Mesodermal cell (in vitro differentiated cells): ENCODE results near the gene DNAJC4. TPM values are rescaled to one million over a fixed set of nuclear protein-coding genes. Genes with fewer than 3 reads are reported as not detected.
A peak's percentile ranks its signal among the peaks of the same experiment; 100 is the strongest.

Experiments used
- H3K27ac ChIP-seq: 2 replicates; pipeline ENCODE4 v1.7.0; 2013; ENCODE audit warnings: mild to moderate bottlenecking, low read depth, low read length, moderate library complexity; ENCODE audit not compliant: severe bottlenecking
- H3K36me3 ChIP-seq: 2 replicates; pipeline ENCODE4 v1.7.1; 2013; ENCODE audit warnings: mild to moderate bottlenecking, low read length, moderate library complexity; ENCODE audit not compliant: control insufficient read depth, insufficient read depth
- H3K4me1 ChIP-seq: one replicate; pipeline ENCODE4 v1.7.1; 2013; ENCODE audit warnings: mild to moderate bottlenecking, low read length; ENCODE audit not compliant: insufficient read depth, control insufficient read depth, poor library complexity, severe bottlenecking
- H3K4me3 ChIP-seq: 2 replicates; pipeline ENCODE4 v1.7.0; 2013; ENCODE audit warnings: low read length, control low read depth, mild to moderate bottlenecking; ENCODE audit not compliant: insufficient read depth, poor library complexity, severe bottlenecking; ENCODE audit errors: extremely low read depth
- H3K9me3 ChIP-seq: 2 replicates; pipeline ENCODE4 v1.7.1; 2013; ENCODE audit warnings: mild to moderate bottlenecking, low read length, moderate library complexity; ENCODE audit not compliant: control insufficient read depth
- WGBS, 2 experiments: methylation state at CpG; one replicate each; pipeline ENCODE4 v1.1.5; 2013; ENCODE audit warnings: missing lambda C conversion rate in 2 of 2; ENCODE audit not compliant: insufficient coverage in 2 of 2; 5-methylcytosine and 5-hydroxymethylcytosine counted together
- polyA plus RNA-seq, 2 experiments: library from polyadenylated mRNA; stranded (reverse); fragments of 50-300 nt; gene quantifications; one replicate each; pipeline ENCODE4 v1.2.3, GENCODE V29; 2013

Gene DNAJC4, protein sequence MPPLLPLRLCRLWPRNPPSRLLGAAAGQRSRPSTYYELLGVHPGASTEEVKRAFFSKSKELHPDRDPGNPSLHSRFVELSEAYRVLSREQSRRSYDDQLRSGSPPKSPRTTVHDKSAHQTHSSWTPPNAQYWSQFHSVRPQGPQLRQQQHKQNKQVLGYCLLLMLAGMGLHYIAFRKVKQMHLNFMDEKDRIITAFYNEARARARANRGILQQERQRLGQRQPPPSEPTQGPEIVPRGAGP
- 42.5 TPM for polyA plus RNA-seq (2013, experiment 1 of 2)
- polyA plus RNA-seq (2013, experiment 2 of 2), result 47.7 TPM

DNA sequence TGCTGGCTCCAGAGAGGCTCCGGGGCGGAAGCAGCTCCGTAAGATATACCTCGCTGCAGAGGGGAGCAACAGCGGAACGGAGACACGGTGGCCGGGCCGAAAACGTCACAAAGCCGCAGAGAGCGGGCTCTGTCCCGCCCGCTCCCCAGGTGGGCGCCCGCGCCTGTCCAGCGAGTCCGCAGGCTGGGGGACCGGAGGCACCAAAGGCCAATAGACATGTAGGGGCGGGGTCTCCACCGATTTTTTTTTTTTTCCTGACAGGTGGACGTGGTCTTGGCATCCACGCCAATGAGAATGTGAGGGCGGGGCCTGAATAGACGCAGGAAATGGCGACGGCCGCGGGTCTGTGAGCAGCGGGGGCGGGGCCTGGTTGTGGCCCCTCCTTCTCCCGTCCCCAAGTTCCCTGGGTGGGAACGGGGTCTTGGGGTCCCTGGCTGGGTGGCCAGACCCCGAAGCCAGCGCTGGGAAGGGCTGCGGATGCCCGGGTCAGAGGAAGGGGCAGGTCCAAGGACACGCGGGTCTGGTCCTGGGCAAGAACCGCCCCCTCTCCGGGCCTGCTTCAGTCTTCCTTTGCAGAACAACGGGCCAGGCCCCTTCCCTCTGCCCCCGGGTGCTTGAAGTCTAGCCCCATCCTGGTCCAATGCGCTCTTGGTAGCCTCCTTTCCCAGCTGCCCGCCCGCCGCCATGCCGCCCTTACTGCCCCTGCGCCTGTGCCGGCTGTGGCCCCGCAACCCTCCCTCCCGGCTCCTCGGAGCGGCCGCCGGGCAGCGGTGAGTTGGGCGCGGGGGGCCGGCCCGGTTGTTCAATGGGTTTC lies at the start of gene DNAJC4:
Gene DNAJC4 (plus strand): TSS at position 378 of the 814 bp plus-strand sequence. CDS start 307 bp downstream, at position 685.
- Histone ChIP-seq H3K4me1 (peaks cover 7% of the 10 kb centered on the region), H3K4me3 (peak within 1 kb of the TSS; percentile 54), H3K9me3 (no peaks in the 10 kb centered on the region), H3K27ac (peak within 1 kb of the TSS; percentile 17), H3K36me3 (peaks cover 2% of the 10 kb centered on the region)
- 1% methylated on average over 60 to 61 of the region's 62 CpGs for WGBS, 2 experiments

DNA sequence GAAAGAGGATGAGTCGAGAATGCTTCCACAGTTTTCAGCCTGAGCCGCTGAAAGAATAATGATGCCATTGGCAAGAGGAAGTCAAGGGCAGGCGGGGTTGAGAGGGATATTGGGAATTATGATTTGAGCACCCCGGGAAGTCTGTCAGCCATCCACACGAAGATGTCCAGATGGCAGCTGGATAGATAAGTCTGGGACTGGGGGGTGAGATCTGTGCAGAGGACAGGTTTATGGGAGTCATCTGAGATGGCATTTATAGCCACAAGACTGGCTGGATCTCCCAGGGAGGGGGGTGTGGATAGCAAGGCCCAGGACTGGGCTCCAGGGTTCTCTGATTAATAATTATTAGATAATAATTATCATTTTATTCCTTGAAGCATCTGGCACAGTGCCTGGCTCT lies 49.5 kb upstream of the DNAJC4 start:
- Histone ChIP-seq H3K9me3 (no peaks in the 10 kb centered on the region), H3K4me1 (peaks cover 19% of the 10 kb centered on the region), H3K27ac (no peak overlapping the region), H3K36me3 (peaks cover 2% of the 10 kb centered on the region), H3K4me3 (no peak overlapping the region)
- WGBS, 2 experiments, result 93 to 96% methylated on average over 4 to 5 of the region's 5 CpGs

DNA sequence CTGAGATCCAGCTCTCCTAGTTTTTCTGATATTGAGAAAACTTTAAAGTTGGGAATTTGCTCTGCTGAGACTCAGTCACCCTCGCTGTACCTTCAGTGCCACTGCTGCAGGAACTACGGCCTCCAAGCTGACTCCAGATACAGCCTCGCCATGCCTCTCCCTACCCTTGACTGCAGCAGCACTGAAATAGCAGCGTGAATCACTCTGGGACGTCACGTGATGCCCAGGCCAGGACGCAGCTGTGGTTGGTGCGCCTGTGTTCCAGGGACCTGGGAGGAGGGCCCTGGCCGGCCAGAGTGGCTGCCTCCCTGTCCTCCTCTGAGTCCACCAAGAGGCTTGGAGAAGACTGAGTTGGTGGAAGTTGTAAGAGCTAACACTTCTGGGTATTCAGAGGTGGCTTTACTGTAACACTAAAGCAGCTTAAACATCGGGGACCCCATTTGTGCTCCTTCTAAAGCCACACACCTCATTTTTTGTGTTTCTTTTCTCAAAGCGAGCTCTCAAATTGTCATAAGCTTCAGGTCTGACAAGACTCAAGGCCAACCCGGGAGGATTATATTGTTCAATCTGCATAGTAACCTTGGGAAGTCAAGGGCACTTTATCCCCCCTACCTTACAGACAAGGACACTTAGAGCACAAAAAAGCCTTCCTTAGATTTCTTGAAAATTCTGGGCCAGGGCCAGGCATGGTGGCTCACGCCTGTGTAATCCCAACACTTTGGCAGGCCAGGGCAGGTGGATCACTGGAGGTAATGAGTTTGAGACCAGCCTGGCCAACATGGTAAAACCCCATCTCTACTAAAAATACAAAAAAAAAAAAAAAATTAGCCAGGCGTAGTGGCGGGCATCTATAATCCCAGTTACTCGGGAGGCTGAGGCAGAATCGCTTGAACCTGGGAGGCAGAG lies 48.6 kb upstream of the DNAJC4 start:
- Histone ChIP-seq H3K4me1 (peaks cover 19% of the 10 kb centered on the region), H3K4me3 (no peak overlapping the region), H3K9me3 (no peaks in the 10 kb centered on the region), H3K27ac (peak overlapping the region; percentile 64), H3K36me3 (peaks cover 2% of the 10 kb centered on the region)
- WGBS, 2 experiments, result 30 to 35% methylated on average over 9 to 11 of the region's 17 CpGs

DNA sequence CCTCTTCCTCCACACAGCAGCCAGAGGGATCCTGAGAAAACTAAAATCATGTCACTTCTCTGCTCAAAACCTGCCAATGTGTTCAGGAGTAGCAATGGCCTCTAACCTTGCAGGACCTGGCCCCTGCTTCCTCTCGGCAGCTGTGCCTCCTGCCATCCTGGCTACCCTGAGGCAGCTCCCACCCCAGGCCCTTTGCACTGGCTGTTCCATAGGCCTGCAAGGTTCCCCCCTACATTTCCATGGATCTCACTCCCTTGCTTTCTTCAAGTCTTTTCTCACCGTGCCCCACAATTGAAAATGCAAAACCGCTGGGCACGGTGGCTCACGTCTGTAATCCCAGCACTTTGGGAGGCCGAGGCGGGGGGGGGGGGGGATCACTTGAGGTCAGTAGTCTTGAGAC lies 46.5 kb upstream of the DNAJC4 start:
- WGBS, 2 experiments, result 81 to 83% methylated on average over 1 to 2 of the region's 7 CpGs
- Histone ChIP-seq H3K4me3 (no peak overlapping the region), H3K4me1 (peaks cover 19% of the 10 kb centered on the region), H3K27ac (no peak overlapping the region), H3K9me3 (no peaks in the 10 kb centered on the region), H3K36me3 (peaks cover 13% of the 10 kb centered on the region)

DNA sequence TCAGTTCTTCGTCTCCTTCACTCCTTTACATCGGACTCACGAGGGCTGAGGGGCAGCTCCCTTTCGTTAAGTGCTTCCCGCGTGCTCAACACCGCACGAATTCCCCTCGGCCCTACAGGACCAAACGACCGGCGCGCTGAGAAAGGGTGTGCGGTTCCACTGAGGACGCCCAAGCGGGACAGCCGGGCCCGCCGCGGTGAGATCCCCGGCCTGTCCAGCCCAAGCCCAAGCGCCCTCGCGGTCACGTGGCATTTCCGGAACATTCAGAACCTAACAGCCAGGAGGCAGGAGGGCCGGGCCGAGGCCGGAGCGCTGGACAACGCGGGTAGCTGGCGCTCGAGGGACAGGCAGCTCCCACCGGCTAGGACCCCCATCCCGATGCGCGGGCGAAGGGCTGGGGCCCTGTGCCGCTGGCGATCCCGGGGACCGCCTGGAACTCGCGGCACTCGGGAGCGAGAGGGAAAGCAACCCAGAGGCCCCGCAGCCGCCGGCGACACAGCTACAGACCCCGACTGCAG lies 45.1 kb upstream of the DNAJC4 start:
- peak overlapping the region; percentile 95 for H3K27ac ChIP-seq
- H3K9me3 ChIP-seq, result no peaks in the 10 kb centered on the region
- H3K4me3 ChIP-seq, result peak overlapping the region; percentile 64
- H3K36me3 ChIP-seq, result peaks cover 22% of the 10 kb centered on the region
- 0% methylated on average over 41 to 44 of the region's 52 CpGs for WGBS, 2 experiments
- H3K4me1 ChIP-seq, result peaks cover 19% of the 10 kb centered on the region

DNA sequence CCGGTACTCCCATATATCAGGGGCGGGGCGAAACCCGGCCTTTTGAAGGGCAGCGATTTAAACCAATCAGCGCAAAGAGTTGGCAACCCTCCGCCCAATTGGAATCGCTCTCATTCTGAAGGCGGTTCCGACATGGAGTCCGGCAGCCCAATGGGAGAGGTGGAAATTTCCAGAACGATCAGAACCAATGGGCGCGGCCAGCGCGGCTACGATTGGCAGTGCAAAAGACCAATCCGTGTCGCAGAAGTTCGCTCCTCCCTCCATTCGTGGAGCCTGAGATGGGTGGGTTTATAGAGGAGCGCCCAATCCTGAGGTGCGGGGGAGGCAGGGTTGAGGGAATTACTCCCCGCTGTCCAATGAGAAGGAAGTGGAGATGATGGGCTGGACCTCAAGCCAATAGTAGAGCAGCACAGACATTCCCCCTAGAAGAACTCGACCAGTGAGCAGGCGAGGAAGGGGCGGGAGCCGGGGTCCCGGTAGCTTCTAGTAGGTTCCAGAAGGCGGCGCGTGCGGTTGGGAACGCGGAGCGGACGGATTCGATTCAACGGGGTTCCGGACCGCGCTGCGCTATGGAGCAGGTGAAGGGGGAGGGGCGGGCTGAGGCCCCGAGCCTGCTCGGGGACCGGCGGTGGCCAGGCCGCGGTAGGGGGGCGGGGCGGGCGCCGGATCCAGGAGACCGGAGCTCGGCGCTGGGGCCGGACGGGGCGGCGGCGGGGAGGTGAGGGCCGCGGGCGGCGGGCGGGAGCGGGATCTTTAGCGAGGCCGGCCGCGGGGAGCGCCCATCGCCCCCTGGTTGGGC lies 44.5 kb upstream of the DNAJC4 start, which contains the start of gene STIP1:
Gene STIP1 (plus strand): TSS at position 479 of the 799 bp plus-strand sequence. CDS start 91 bp downstream, at position 570.
- 1% methylated on average over 46 to 50 of the region's 74 CpGs for WGBS, 2 experiments
- peaks cover 29% of the 10 kb centered on the region for H3K36me3 ChIP-seq
- H3K4me1 ChIP-seq, result peaks cover 15% of the 10 kb centered on the region
- H3K4me3 ChIP-seq, result peak within 1 kb of the TSS; percentile 64
- H3K27ac ChIP-seq, result peak within 1 kb of the TSS; percentile 95
- no peaks in the 10 kb centered on the region for H3K9me3 ChIP-seq

DNA sequence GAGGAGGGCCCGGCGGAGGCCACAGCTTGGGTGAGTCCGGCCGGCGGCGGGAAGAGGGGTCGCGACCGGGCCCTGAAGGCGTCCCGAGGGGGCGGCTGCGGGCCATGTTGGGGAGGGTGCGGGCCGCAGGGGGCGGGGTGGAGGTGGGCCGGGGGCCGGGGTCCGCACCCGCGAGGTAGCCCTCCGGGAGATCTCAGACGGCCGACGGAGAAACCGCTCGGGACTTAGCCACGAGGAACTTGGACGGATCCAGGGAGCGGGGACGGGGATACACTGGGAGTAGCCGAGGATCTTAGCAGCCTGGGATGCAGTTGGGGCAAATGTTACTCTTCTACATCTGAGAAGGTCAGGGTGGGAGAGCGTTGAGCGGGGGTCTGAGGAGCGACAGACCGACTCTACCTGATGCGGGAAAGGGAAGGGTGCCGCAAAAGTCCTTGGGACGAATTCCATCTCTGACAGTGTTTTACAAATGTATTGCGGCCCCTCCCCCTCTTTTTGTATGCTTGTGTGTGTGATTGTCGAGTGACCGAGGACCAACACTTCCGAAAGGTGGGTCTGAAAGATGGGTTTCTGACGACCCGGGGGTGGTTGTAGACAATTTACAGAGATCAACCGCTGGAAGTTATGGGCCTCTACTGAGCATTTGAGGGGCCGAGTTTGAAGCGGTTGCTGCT lies 43.7 kb upstream of the DNAJC4 start:
- Histone ChIP-seq H3K9me3 (no peaks in the 10 kb centered on the region), H3K36me3 (peaks cover 34% of the 10 kb centered on the region), H3K27ac (peak overlapping the region; percentile 92), H3K4me1 (peaks cover 10% of the 10 kb centered on the region), H3K4me3 (no peak overlapping the region)
- 1% methylated on average over 27 of the region's 48 CpGs for WGBS, 2 experiments

DNA sequence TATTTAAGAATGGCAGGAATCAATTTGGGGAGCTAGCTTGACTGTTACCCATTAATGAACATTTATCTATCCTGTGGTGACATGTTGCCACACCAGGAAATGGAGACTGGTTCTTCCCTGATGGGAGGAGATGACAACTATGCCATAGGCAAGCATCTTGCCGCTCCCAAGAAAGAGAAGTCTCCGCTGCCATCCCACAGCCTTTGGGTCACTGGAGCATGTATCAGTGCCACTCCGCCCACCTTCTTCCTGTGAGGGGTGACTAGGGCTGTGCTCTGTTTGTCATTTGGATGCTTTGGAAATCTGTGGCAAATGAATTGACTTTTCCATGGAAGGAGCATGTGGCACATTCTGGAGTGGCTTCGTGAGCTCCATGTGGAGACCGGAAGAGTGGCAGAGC lies 37.9 kb upstream of the DNAJC4 start:
- no peak overlapping the region for H3K4me3 ChIP-seq
- no peaks in the 10 kb centered on the region for H3K4me1 ChIP-seq
- H3K27ac ChIP-seq, result no peak overlapping the region
- H3K36me3 ChIP-seq, result peaks cover 92% of the 10 kb centered on the region
- H3K9me3 ChIP-seq, result no peaks in the 10 kb centered on the region
- WGBS, 2 experiments, result 94 to 97% methylated on average over 4 to 5 of the region's 5 CpGs

DNA sequence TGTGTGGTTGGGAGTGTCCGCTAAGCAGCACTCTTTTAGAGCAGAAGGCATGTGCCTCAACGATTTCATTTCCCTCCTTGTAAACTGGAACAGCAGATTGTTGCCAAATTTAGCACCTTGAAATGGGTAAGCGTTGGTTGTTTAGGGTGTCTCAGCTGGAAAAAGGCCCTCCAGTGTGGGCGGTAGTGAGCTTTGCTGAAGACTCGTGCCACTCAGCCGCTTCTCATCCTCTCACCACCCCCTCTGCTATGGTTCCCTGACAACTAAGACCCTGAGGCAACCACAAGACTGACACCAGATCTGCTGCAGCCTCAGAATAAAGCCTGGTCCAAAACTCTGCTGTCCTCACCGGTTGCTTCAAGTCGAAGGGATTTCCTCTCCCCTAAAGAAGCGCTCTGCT lies 33.7 kb upstream of the DNAJC4 start:
- Histone ChIP-seq H3K4me3 (no peak overlapping the region), H3K27ac (no peak overlapping the region), H3K9me3 (no peaks in the 10 kb centered on the region), H3K4me1 (no peaks in the 10 kb centered on the region), H3K36me3 (peaks cover 100% of the 10 kb centered on the region)
- 86 to 97% methylated on average over 3 to 7 of the region's 9 CpGs for WGBS, 2 experiments
